SIG-M5 treated with dmso at 0.1 percent for 504 hours (cell line): Measurements from ENCODE around the gene ULK4.
"Not testable (repeated sequence)": the region's sequence is repeated elsewhere in the genome, so short reads cannot be mapped to it uniquely, and the experiment has no call there.

ENCODE experiments used
- DNase-seq: peaks from one replicate; lab custom pipeline; 2025; ENCODE audit not compliant: unreplicated experiment; lab: John Stamatoyannopoulos, UW

The ULK4 gene

DNA sequence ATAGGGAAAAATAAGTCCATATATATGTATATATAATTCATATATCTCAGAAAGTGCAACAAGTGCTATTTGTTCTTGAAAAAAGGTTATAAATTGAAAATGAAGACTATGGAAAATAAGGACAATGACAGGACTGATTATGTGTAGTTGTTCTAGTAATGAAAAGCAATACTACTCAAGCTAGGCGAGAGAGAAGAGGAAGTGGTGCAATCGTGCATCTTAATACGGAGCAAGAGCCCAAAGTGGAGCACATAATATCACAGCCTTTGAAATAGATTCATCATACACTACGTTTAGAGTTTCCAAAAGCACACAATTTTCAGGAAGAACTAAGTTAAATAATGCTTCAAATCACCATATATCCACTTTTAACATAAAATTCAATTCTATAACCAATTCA is 87.9 kb downstream of the ULK4 start:
- peak; percentile 8 for DNase-seq

DNA sequence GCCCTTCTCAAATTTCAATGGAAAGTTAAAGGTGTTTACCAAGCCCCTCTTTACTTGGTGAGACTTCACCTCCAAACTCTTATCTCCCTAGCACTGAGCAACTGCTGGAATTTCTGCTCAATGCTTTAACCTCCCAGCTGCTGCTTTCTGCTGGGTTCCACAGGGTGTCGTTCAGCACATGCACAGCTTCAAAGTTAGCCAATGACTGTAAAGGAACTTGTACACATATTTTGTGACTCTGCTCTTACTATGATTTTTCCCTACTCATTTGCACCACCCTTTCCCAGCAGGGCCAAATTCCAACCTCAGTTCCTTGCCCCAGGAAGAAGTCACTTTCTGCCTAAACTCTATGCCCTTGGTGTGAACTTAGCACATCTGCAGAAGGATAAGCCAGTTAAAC is 89.7 kb downstream of the ULK4 start:
- DNase-seq = no peak

DNA sequence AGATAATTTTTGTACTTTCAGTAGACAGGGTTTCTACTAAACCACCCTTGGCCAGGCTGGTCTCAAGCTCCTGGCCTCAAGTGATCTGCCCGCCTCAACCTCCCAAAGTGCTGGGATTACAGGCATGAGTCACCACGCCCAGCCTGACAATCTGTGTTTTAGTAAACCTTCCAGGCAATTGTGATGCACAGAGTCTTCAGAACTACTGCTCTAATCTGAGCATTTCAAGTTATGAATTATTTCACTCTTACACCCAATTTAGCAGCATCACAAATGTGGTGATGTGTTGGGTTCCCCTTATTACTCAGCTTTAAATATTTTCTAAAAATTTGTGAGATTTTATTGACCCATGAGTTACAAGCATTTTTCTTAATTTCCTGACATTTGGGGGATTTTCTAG is 94.4 kb downstream of the ULK4 start:
- no peak for DNase-seq

DNA sequence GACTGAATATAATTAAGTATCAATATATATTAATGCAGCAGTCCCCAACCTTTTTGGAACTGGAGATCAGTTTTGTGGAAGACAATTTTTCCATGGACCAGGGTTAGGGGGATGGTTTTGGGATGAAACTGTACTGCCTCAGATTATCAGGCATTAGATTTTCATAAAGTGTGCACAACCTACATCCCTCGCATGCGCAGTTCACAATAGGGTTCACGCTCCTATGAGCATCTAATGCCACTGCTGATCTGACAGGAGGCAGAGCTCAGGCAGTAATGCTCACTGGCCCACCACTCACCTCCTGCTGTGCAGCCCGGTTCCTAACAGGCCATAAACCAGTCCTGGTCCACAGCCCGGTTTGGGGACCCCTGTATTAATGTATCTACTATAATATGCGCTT is 95.6 kb downstream of the ULK4 start:
- no peak for DNase-seq

DNA sequence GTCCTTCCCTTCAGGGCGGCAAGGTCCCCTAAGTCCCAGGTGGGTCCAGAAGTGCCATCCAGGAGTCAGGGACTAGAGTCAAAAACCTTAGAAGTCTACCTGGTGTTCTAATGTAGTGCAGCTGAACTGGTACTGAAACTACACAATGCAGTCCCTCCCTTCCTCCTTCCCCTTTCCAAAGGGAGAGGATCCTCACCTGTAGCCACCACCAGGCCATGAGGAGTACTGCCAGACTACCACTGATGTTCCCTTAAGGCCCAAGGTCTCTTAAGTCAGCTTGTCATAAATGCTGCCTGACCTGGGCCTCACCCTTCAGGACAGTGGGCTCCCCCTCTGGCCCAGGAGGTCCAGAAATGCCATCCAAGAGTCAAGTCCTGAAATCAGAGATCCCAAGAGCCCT is 98.9 kb downstream of the ULK4 start:
- DNase-seq = peak; percentile 19

DNA sequence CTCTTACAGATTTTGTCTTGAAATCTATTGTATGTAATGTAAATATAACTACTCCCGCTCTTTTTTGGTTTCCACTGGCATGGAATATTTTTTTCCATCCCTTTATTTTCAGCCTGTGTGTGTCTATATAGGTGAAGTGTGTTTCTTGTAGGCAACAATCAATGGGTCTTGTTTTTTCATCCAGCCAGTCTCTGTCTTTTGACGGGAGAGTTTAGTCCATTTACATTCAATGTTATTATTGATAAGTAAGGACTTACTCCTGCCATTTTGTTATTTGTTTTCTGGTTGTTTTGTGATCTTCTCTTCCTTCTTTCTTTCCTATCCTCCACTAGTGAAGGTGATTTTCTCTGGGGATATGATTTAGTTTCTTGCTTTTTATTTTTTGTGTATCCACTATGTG is 101.4 kb downstream of the ULK4 start:
- DNase-seq = not testable (repeated sequence)

DNA sequence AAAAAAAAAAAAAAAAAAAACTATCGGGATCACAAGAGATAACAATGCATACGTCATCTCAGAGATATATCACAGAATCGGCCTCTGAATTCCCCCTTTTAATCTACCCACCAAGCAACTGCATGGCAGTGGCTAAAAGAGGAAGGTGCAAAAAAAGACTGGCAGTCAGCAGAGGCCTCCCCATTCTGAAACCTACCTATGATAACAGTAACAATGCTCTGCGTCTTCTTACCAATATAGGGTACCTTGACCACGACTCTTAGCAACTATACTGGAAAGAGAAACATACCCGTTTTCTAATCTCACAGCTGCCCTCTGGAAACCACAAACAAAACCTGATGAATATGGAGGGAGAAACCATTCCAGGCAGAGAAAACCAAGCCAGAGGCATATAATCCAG is 106.9 kb downstream of the ULK4 start:
- DNase-seq = no peak

DNA sequence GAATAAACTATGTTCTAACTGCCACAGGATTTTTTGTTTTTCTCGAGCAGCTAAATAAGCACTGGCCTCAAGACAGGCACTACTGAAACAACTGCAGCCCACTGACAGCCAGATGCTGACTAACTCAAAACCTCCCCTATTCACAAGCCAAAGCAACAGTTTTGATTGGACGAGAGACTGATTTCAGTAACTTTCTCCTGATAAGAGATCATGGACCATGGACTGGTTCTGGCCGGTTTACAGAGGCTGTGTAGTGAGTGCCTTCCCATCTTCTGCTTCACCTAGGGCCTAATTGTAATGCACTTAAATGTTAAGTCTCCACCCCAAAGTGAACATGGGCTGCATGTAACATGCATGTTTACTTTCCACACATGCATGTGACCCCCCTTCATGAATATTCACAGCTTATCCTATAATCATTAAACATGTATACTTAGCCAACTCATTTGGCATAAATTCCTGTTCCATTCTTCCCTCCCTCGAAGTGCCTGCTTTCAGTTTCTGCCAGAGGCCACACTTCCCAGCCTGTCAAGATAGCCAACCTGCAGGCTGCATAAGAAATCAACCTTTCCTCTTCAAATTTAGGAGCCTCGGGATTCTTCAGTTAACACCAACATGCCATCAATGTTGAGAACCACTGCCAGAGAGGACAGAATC is 108.2 kb downstream of the ULK4 start:
- no peak for DNase-seq

DNA sequence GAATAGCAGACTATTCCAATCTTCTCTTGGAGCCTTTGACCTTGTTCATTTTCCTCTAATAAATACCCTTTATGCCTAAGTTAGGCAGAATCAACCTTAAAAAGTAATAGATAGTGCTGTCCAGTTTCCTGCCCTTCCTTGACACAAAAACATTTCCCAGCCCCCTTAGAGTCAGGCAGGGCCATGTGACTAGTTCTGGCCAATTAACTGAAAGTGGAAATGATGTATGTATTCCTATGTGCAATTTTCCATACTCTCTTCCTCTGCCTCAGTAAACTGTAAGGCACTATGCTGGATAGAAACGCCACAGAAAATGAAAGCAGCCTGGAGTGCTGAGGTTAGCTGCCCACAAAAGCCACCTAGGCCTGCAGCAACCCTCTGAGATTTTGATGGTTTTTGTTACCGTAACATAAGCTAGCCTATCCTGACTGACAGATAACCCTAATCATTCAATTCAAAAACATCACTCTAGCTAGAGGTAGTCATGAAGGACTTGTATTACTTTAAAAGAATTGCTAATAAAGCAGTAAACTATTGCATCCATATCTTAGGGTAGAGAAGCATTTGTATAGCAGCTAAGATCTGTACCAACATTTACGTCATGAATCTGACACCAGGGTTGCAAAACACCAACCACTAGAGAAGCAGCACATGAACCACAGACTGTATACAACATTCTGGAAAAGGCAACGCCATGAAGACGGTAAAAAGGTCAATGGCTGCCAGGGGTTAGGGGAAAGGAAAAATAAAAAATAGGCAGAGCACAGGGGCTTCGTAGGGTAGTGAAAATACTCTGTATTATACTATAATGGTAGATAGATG is 112.9 kb downstream of the ULK4 start:
- no peak for DNase-seq

DNA sequence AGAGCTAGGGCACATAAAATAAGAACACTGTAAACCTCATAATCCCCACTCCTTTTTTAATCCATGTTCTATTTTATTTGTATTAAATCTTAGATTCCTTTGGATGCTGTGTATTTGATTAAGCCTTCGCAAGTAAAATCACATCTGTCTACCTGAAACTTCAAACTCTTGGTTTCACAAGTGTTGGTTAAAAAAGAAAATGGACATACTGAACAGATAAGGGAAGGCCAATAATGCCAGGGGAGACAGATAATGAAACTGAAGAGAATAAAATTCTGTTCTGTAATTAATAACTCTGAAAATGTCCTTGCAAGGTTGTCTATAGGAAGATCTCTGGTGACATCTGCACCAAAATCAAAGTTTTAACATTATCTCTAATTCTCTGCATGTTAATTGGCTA is 114.2 kb downstream of the ULK4 start:
- no peak for DNase-seq

DNA sequence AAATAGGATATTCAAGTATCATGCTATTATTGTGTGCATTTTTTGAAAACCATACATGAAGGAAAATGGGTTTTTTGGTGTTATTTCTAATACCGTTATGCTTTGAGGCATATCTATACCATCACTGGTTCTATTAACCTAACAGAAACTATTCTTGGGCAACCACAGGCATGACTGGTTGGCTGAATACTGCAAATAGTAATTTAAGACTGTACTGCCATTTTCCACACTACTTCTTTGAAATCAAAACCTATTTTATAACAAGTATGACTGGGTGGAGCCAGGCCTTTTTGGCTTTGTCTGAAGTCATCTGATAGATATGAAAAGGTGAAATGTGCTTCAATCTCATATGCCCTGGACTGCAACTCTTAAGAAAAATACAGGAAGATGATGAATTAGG is 115.1 kb downstream of the ULK4 start:
- DNase-seq = no peak

DNA sequence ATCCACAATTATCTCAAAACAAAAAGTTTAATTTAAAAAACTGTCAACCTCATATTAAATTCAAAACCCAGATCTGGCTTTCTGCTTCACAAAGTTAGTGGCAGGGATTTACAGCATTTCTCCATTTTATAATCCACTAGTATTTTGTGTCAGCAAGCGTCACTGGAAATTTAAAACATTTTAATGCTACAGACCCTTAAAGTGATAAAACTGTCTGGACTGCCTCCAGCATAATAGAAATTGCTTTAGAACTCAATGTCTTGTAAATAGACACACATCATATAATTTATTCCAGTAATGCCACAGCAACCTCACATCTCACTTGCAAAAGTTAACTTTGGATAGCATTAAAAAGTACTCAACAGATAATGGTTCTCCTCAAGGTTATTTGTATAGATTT is 116.1 kb downstream of the ULK4 start:
- DNase-seq = no peak

DNA sequence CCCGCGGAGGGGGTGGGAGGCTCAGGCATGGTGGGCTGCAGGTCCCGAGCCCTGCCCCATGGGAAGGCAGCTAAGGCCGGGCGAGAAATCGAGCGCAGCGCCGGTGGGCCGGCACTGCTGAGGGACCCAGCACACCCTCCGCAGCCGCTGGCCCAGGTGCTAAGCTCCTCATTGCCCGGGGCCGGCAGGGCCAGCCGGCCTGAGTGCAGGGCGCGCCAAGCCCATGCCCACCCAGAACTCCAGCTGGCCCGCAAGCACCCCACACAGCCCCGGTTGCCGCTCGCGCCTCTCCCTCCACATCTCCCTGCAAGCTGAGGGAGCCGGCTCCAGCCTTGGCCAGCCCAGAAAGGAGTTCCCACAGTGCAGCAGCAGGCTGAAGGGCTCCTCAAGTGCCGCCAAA is 117.6 kb downstream of the ULK4 start:
- not testable (repeated sequence) for DNase-seq

DNA sequence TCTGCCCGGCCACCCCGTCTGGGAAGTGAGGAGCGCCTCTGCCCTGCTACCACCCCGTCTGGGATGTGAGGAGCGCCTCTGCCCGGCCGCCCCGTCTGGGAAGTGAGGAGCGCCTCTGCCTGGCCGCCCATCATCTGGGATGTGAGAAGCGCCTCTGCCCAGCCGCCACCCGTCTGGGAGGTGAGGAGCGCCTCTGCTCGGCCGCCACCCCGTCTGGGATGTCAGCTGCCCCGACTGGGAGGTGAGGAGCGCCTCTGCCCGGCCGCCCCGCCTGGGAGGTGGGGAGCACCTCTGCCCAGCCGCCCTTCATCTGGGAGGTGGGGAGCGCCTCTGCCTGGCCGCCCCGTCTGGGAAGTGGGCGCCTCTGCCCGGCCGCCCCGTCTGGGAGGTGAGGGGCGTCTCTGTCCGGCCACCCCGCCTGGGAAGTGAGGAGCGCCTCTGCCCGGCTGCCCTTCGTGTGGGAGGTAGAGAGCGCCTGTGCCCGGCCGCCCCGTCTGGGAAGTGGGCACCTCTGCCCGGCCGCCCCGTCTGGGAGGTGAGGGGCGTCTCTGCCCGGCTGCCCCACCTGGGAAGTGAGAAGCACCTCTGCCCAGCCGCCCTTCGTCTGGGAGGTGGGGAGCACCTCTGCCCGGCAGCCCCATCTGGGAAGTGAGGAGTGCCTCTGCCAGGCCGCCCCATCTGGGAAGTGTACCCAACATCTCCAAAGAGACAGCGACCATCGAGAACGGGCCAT is 120.8 kb downstream of the ULK4 start:
- not testable (repeated sequence) for DNase-seq

DNA sequence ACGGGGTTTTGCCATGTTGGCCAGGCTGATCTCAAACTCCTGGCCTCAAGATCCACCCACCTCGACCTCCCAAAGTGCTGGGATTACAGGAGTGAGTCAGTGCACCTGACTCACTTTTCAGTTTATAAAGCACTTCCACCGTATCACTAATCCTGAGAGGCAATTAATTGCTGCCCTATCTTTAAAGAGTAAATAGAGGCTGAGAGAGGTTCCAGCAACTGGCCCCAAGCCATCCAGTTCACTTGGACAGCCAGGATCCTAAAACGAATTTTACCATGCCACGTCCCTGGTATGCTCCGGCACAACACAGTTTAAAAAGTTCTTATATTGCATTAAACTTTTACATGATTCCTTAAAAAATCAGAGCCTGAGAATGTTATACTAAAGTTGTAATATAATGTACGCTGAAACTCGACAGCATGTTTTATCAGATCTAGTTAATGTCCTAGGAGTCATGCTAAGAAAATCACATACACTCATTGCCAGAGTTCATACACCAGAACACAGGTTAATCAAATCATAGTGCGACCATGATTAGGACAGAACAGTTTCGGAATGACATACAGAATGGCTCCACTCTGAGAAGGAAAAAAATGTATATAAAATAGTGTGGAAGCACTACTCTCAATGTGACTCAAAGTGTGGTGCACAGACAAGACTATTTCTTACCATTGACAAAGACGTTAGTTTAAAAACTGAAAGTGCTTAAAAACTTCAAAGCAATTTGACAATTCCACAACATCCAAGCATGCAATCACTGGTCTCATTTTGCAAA is 125.4 kb downstream of the ULK4 start:
- no peak for DNase-seq

DNA sequence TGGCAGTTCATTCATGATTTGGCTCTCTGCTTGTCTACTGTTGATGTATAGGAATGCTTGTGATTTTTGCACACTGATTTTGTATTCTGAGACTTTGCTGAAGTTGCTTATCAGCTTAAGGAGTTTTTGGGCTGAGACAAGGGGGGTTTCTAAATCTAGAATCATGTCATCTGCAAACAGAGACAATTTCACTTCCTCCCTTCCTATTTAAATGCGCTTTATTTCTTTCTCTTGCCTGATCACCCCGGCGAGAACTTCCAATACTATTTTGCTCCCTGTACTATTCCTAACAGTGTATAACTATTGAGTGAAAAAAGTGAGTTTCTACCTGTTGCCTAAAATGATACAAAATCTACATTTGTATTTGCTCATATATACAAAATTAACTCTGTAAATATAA is 128.3 kb downstream of the ULK4 start:
- DNase-seq = no peak

DNA sequence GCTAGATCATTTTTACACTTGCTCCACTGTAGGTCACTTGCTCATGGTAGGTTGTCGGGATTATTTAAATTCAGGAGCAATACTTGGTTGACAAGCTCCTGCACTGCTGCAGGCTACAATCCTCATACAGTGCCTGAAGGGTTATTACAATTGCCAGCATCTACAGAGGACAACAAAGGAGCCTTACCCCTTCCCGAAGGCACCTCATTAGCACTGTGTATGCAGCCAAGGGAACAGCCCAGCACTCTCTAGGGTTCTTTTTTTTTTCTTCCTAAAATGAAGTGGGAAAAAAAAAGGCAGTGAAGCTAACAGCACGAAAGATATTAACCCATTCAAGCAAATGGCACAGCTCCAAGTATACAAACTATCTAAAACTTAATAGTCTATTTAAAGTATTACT is 142.7 kb downstream of the ULK4 start:
- no peak for DNase-seq

DNA sequence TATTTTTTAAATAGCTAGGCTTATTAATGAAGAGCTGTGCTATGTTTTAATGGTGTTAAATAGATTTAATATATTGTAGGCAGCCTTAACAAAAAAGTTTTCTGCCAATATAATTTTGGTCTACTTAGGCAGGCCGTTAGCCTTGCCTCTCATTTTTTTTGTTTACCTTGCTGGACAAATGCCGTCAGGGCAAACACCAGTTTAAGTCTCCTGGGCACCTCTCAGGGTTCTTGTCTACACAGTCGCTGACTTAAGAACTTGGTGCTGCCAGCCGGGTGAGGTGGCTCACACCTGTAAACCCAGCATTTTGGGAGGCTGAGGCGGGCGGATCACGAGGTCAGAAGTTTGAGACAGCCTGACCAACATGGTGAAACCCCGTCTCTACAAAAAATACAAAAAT is 153.3 kb downstream of the ULK4 start:
- DNase-seq = no peak

DNA sequence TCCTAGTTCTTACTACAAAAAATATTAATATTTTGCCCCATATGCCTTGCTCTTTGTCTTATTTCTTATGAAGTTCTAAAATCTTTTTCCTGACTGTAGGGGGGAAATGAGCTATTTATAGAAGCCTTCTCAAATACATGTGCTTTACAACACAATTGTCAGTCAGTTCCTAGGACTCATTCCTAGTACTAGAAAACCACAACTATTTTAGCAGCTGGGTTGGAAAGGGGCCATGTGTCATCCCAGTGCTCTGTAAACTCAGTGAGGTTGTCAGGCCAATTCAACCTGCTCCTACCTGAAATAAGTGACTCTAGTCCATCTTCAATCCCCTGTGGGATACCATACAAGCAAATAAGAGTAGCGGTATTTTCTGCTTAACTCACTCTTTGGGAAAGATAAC is 153.8 kb downstream of the ULK4 start:
- no peak for DNase-seq

DNA sequence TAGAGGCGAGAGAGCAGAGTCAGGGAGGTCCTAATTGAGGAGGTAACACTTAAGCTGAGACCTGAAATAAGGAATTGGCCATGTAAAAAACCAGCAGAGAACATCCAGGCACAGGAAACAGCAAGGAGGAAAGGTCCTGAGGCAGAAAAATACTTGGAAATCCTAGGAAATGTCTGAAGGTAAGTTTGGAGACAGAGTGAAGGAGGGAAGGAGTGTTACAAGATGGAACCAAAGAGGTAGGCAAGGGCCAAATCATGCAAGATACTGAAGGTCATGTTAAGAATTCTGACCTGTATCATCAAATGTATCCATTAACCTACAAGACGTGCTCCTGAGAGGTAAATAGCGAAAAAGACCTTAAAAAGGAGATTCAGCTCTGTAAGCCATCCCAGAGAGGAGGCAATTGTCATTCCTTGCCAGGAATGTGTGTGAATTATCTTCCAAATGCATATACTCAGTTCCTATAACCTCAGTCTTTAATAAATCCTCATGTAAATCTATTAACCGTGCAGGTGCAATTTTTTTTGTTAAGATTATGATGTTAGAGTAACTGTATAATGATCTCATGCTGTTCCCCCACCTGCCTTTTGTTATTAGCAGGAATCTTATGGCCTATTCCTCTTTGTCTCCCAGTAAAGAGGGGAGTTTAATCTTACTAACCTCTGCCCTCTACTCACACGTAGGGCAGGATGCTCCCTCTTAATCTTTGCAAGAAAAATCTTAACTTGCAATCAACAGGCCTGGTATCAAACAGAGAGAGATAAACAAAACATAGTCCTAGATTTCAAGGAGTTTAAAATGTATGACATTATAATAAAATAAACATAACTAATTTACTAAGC is 166.9 kb downstream of the ULK4 start:
- DNase-seq = no peak
